ENCODE data around the gene TDRKH. TPM values are rescaled to one million over a fixed set of nuclear protein-coding genes. Genes with fewer than 3 reads are reported as not detected.
"Not testable (repeated sequence)": the region's sequence is repeated elsewhere in the genome, so short reads cannot be mapped to it uniquely, and the experiment has no call there.

TDRKH gene
- total RNA-seq, 1 experiment from 2014 or later, result 13.8 TPM

GRCh38 chr1:151762941-151763921 is 27.1 kb downstream of the TDRKH start, which contains the start of gene MRPL9:
MRPL9 (minus strand) TSS chr1:151763496; CDS start chr1:151763479, 17 bp downstream.
- peak; percentile 89 for DNase-seq (ENCODE audit: low read depth)

DNA sequence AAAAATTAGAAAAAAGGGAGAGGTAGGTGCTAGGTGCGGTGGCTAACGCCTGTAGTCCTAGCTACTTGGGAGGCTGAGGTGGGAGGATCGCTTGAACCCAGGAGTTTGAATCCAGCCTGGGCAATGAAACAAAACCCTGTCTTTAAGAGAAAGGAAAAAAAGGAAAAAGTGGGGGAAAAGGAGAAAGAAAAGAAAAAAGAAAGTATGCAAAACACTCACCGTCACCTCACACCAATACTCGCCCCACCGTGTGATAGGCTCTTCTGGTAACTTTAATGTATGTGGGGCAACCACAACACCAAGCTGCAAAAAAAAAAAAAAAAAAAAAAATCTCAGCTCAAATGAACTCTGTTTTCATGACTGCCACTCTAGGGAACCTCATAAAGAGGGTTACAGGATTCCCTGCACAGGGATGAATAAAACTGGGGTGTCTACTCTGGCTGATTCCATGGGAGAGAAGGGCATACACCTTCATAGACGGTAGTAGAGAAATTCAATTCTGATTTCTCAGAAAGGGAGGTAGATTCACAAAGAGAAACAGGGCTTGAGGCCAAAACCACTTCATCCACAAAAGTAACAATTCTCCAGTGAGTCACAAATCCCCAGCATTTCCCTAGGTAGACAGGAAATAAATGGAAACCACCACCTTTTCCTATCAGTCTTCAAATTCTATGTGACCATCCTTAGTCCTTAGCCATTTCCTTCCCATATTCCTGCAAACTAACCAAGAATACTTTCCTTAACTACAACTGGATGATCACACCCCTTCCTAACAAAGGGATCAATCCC is 29.5 kb downstream of the TDRKH start:
- DNase-seq (ENCODE audit: low read depth), result peak; percentile 21

DNA sequence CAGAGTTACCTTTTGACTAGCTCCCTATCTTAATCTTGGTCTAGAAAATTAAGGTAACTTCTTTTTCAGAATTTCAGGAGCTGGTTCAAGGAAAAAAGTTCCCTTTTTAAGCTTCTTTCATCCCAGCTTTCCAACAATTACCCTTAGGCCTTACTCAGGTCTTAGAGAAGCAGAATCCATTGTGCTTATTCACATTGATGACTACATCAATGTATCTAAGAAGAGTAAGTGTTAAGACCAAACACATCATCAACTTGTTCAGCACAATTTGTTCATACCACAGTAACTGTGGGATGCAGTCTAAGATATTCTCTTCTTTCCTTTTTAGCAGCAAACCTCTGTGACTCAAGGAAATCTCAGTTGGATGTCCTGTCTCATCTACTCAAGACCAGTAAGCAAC is 31.1 kb downstream of the TDRKH start:
- DNase-seq (ENCODE audit: low read depth), result no peak

GRCh38 chr1:151756291-151756690 is 34.0 kb downstream of the TDRKH start:
- DNase-seq (ENCODE audit: low read depth), result peak; percentile 26

DNA sequence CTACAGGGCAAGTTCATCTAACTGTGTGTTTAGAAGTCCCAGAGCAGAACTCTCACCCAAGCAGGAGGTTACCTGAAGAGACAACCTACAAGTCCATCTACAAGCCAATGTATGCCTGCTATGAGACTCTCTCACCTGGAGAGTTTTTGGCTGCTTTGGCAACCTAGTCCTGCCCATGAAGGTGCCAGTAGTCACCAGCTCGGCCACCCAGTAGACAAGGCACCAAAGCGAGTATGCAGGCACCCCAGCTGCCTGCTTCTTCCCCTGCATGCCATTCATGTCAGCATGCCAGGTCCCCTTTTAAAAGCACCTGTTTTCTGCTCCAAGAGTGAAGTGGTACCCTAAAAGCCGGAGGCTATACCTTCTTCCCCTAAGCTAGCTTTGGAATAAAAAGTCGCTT is 48.8 kb downstream of the TDRKH start:
- no peak for DNase-seq (ENCODE audit: low read depth)

- no peak for DNase-seq (ENCODE audit: low read depth)
These were observed 50.5 kb downstream of the TDRKH start for GRCh38 chr1:151739590-151740355.

GRCh38 chr1:151737479-151737878 is 52.8 kb downstream of the TDRKH start:
- no peak for DNase-seq (ENCODE audit: low read depth)

DNA sequence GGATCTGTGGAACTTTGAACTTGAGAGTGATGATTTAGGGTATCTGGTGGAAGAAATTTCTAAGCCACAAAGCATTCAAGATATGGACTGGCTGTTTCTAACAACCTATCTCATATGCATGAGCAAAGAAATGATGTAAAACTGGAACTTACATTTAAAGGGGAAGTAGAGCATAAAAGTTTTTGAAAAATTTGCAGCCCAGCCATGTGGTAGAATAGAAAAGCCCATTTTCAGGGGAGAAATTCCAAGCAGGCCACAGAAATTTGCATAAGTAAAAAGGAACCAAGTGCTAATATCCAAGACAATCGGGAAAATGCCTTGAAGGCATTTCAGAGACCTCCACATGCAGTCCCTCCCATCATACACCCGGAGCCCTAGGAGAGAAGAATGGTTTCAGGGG is 53.3 kb downstream of the TDRKH start:
- DNase-seq (ENCODE audit: low read depth), result no peak

GRCh38 chr1:151733995-151734394 is 56.3 kb downstream of the TDRKH start:
- DNase-seq (ENCODE audit: low read depth), result not testable (repeated sequence)

DNA sequence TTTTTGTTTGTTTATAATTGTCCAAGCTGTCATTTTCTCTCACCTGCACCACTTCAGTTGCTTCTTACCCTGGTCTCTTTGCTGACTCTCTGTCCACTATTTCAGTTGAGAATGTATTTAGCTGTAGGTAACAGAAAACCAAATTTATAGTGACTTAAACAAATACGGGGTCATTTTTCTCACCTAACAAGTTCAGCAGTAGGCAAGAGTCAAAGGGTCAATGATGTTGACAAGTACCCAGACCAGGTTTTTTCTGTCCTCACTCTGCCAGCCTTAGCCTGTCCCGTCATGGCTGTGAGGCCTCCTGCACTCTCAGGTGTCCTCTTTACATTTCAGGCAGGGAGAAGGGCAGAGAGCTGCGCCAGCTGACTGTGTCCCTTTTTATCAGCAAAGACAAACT is 57.2 kb downstream of the TDRKH start:
- DNase-seq (ENCODE audit: low read depth), result no peak

- DNase-seq (ENCODE audit: low read depth), result no peak
These were observed 60.4 kb downstream of the TDRKH start for GRCh38 chr1:151729966-151730291.

GRCh38 chr1:151729157-151729965 is 60.9 kb downstream of the TDRKH start:
- no peak for DNase-seq (ENCODE audit: low read depth)

DNA sequence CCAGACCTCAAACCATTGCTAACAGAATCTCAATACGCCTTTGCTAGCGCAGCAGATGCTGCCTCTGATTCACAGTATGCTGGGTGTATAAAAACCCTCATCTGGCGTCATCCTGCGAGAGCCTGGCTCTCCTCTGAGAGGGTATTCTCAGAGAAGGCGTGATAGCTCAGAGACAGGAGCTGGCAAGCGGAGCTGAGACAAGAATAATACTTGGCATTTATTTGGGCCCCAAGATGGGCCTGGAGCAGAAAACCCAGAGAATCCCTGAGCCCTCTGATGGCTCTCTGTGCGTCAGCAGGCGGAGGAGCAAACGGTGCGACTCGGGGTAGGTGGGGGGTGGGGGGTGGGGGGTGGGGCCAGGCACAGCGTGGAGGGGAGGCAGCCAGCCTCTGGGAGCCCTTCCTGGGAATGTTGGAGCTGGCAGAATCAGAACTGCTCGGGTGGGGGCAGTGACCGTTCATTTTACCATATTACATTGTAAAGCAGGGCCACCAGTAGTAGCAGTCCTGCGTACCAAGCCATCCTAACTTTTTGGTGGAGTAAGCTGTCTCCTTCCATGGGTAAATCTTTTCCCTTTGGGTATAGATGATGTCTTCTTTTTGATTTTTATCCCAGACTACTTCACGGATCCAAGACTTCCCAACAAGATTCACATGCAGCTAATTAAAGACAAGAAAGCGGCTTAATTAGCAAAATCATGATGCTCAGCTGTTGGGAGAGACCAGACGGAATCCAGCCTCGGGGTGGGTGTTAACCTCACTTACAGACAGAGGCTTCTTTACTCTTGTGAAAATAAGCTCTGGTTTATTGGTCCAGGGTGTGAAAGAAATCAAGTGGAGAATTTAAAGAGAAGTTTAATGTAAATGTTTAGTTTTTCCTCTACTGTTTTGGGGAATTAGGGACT is 61.9 kb downstream of the TDRKH start:
- no peak for DNase-seq (ENCODE audit: low read depth)

GRCh38 chr1:151723726-151724370 is 66.5 kb downstream of the TDRKH start:
- DNase-seq (ENCODE audit: low read depth), result no peak

Other genes with a start within 250 kb of the TDRKH start
- 13.2 and 25.3 TPM in 2 replicates for gene SNX27, start 178.4 kb downstream of the TDRKH start, total RNA-seq (2014; rRNA removed; shearing (Covaris generic))
- 0.11 TPM in 1 of 2 replicates, not detected in the other for gene CELF3, start 73.7 kb downstream of the TDRKH start, total RNA-seq (2014; rRNA removed; shearing (Covaris generic))
- not detected in 2 replicates for gene RIIAD1, start 69.0 kb downstream of the TDRKH start, total RNA-seq (2014; rRNA removed; shearing (Covaris generic))
- 197 and 249 TPM in 2 replicates for gene MRPL9, start 27.0 kb downstream of the TDRKH start, total RNA-seq (2014; rRNA removed; shearing (Covaris generic))
- gene LINGO4, start 14.9 kb upstream of the TDRKH start, total RNA-seq (2014; rRNA removed; shearing (Covaris generic)), result not detected in 2 replicates
- not detected in 2 replicates for gene RORC, start 41.3 kb upstream of the TDRKH start, total RNA-seq (2014; rRNA removed; shearing (Covaris generic))
- gene C2CD4D, start 49.3 kb upstream of the TDRKH start, total RNA-seq (2014; rRNA removed; shearing (Covaris generic)), result not detected in 2 replicates
- not detected in 2 replicates for gene THEM5, start 63.2 kb upstream of the TDRKH start, total RNA-seq (2014; rRNA removed; shearing (Covaris generic))
- 15.1 and 31.0 TPM in 2 replicates for gene THEM4, start 119.0 kb upstream of the TDRKH start, total RNA-seq (2014; rRNA removed; shearing (Covaris generic))
- gene S100A10, start 203.4 kb upstream of the TDRKH start, total RNA-seq (2014; rRNA removed; shearing (Covaris generic)), result 68.5 and 77.3 TPM in 2 replicates
- gene S100A11, start 246.5 kb upstream of the TDRKH start, total RNA-seq (2014; rRNA removed; shearing (Covaris generic)), result 289 and 308 TPM in 2 replicates

All from Daoy (cell line).